Stimulated activated CD8-positive, alpha-beta memory T cell treated with anti-CD3 and anti-CD28 coated beads, Interleukin-4, amount 100 ng/mL, for 4 hours (primary cell): ENCODE results near the gene LYVE1.

ENCODE experiments used
- DNase-seq, 2 donors: peaks; one replicate each; pipeline ENCODE4 v3.0.0-alpha.2; 2020; ENCODE audit warnings: low read depth in 2 of 2, low spot score in 1 of 2

LYVE1 gene

DNA sequence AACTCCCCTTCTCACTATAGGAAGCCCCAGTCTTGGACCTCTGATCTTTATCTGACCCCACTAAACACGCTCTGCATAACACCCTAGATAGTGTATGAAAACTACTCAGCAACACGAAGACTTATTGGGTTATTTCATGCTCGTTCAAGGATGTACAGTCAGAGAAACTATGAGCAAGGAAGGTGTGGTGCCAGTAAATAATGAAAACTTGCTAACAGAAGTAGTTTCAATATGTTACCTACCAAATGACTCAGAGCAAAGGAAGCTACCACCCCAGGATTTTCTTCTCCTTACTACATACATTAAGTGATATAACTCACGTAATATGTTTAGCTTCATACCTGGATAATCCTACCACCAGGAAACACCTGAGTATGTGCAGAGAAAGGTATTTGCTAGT lies 25.9 kb upstream of the LYVE1 start:
- no peak for DNase-seq

DNA sequence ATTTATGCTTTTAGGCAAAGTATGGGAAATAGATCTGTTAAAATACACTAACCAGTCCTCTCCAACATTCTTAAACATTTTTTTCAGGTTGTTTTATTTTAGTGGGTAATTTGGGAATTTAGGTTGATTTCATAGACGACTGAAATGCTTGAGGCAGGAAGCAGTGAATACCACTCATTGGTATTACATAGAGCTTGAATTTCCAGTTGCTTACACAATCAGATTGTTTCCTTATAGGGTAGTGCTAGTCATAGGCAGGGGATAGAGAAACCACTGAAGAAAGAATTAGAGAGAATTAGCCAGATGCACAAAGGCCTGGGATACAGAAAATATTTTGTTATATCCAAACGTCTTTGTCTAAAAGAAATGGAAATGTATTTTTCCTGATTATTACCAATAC lies 23.9 kb upstream of the LYVE1 start:
- no peak for DNase-seq

DNA sequence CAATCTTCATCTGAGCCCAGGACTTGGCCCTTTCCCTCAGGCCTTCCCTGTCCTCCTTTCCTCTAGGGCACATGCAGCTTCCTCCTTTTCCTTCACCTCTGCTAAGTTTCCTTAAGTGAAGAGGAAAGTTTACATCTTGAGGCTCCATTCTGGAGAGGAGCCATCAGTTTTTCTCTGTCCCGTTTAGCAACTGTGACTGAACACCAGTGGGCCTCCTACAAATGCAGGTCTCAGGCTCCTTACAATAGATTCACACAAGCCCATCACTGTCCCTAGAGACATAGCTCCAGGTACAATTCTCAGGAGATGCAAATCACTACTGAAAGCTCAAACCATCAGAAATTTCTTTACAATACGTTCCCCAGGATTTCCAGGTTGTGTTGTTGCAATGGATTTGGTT lies 23.3 kb upstream of the LYVE1 start:
- DNase-seq, result no peak

DNA sequence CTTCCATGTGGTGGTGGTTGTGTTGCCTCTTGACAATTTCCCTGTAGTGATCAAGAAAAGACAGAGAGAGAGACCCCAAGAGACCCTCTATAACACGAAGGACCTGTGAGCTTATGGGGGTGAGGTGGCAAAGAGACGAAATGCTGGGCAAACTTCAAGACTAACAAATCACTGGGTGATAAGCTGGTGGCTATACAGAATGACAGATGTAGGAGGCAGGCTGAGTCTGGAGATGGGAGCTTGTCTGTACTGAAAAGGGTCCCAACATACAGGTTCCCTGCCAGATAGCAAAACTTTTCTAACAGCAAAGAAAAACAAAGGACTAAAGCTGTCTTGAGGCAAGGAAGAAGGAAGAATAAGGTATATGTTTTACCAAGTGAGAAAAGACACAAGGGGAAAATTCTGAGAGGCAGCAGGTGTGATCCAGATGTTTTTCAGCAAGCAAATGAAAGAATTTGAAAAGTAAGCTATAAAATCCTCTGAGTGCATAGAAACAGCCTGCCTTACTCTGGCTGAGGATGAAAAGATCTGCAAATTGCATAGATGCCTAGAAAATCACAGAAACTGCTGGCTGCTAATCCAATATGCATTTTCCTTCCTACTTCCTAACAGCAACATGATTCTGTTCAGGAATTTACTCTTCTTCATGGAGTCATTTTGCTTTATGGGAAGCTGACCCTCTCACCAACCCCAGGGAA lies 21.9 kb upstream of the LYVE1 start:
- DNase-seq, result no peak

DNA sequence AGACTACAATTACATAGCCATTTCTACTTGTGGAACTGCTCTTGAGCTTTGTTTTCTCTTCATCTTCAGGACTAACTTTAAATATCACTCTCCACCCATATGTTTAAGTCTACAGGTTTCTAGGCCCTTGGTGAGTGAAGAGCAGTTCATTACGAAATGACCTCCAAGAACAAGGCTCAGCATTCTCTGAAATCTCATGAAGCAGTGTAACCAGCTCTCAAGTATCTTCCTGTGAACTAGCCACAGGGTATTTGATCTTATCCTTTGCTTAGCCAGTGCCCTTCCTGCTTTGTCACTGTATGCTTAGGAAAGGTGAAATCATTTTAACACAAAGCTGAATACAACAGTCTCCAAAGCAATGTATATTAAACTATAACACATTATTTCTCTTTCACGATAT lies 20.4 kb upstream of the LYVE1 start:
- no peak for DNase-seq

DNA sequence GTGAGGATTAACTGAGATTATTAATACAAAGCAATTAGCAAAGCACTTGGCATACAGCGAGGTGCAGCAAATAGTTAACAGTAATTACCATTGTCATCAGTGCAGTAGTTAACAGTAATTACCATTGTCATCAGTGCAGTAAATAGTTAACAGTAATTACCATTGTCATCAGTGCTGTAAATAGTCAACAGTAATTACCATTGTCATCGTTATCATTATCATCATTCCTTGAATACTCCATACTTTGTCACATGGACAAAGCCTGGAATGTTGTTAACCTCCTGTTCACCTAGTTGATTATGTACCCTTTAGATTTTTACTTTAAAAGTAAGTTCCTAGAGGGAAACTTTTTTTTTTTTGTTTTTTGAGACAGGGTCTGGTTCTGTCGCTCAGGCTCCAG lies 19.5 kb upstream of the LYVE1 start:
- no peak for DNase-seq

DNA sequence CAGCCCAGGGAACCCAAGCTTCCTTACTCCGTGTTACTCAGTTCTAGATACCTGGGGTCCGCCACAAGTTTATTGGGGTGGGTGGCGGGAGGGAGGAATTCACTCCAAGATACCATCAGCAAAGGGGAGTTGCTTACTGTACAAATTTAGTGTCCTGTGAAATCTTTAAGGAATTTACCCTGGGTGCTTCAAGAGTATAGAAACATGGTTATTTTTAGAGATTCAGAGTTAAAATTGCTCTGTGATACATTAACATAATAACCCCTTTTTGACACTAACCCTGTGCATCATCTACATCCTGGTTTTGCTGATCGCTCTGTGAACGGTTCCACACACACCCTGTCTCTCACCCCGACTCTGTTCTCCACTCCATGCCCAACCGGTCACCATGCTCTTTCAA lies 18.9 kb upstream of the LYVE1 start:
- no peak for DNase-seq

DNA sequence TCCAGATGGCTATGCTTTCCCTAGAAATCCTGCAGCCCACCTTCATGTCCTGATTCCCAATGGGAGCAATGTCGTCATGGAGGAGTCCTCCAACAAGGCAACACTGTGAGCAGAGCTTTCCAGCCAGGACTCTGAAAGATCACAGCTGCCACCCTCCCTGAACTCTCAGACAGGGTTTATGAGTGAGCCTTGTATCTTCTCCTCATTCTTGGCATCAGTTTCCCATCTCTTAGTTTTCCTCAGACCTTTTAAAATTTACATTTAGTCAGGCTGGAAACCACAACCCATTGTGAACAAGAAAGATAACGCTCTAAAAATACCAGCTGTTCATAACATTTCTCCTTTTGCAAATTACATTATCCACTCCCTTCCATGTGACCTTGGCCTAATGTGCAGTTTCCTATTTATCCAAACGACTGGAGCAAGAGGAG lies 15.6 kb upstream of the LYVE1 start:
- no peak for DNase-seq

DNA sequence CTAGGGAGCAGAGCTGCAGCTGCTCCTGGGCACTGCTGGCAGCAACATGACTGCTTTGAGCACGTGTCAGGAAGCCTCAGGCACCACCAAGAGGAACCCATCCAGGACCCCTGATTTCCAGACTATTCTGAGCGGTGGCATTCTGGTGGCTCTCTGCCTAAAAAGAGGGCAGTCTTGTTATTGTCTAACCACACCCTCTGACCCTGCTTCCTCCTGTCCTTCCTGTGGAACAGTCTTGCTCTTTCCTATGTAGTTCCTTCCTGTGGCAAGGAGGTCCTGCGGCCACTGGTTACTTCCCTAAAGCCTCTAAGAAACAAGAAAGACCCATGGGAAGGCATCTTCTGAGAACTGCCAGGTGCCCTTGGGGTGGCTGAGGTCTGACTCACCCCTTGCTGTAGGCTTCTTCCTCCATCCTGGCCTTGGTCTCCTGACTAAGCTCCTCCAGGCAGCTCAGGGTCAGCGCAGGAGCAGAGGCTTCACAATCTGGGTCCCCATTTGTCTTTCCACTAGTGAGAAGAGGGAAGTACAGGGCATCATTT lies 13.1 kb upstream of the LYVE1 start:
- no peak for DNase-seq

DNA sequence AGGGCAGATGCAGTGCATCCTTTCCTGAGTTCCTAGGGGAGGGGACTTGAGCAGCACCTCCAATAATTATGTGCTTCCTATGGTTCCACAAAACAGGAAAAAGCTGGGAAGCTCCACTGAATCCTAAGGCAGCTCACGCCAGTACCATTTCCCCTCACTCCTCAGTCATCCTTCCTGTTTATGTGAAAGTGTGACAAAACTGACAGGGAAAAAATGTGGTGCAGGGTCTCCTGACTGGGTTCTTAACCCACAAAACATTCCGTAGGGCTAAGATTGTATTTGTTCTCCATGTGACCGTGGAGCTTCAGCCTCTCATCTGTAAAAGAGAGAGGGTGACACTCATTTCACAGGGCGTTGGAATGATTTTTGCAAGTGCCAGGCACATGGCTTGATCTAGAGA lies 12.2 kb upstream of the LYVE1 start:
- DNase-seq, result no peak

DNA sequence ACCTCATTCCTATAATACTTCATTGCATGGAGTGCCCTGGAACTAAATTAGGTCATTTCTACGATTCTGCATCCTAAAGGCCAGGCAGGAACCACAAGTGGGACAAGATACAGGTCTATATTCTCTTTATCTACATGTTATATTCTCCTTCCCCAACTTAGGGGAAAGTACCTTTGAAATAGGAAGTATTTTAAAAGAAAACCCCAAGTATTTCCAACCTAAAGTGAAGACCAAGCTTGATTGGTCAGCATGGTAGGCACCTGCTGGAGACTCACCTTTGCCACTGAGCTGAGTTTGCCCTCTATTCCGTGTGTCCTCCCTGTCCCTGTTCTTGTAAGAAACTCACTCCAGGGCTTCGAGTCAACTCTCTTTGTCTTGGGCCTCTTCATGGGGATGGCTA lies 11.2 kb upstream of the LYVE1 start:
- DNase-seq, result no peak

DNA sequence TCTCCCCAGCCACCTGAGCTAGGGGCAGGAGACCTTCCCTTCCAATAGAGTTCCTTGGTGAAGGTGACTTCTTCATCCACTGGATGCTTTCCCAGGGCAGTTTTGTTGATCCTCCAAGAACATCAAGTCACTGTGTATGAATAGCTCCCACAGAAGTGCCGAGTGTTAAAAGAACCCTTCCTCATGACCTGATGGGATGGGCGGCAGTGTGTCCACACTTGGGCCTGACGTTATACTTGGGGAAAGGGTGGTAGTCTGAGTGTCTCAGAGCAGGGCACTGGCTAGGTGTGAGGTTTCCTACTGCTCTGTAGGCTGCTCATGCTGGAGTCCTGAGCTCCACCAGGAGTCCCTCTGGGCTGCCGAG lies 7.6 kb upstream of the LYVE1 start:
- DNase-seq, result no peak

DNA sequence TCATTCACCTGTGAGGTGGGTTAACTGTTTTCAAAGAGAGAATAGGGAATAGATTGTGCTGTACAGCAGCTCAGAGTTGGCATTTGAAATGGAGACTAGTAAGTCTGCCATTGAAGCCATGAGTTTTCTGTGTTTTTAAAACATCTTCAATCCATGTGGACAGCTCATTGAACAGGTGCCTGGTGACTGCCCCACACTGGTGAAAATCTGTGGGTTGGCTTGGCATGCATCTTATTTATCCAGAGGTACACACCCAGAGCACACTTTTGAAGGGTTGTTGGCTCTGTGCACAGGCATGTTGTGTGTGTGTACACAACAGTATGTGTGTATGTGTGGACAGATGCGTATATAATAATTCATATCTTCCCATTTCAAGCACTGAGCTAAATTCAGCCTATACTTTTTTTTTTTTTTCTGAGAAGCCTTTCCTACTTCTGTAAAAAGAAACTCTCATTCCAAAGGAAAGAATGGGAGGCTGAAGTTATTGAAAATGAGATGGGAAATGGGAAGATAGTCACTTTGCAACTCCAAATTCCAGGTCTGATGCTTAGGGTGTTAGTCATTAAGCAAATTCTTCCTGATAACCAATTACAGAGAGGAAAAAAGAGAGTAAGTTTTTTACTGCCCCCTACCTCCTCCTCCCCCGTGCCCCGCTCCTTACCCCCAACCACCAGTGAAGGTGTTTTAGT lies 7.0 kb upstream of the LYVE1 start:
- DNase-seq, result no peak

DNA sequence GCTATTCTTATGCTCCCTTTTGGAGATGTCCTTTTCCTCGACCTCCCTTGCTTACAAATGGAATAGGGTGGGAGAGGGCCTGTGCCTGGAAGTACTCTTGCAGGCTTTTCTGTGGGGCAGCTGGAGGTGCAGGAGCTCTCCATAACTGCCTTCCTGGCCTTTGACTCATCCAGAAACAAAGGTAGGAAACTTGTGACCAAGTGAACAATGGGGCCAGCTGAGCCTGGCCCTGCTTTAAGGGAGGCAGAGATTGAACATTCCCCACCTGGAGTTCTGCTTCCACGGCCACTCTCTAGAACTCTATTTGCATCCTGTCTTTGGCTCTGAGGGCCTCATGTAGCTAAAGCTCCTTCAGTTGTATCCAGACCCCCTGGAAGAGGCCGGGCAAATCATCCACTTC lies 5.1 kb upstream of the LYVE1 start:
- no peak for DNase-seq

DNA sequence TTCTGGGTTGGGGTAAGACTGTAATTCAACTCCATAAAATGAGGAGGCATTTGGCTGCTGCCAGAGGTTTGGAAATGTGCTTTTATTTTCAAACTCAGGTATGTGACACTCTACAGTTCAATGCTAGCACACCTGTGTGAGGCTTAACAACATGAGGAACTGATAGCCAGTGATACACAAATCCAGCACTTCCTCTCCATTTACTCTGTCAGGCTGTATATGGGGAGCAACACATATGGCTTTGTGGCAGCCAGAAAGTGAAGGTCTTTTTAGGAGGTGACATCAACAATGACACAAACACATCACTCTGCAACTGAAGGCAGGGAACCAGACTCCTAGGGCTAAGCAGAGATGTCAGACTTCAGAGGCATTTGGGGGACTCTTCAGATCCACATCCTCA lies 4.6 kb upstream of the LYVE1 start:
- DNase-seq, result no peak

DNA sequence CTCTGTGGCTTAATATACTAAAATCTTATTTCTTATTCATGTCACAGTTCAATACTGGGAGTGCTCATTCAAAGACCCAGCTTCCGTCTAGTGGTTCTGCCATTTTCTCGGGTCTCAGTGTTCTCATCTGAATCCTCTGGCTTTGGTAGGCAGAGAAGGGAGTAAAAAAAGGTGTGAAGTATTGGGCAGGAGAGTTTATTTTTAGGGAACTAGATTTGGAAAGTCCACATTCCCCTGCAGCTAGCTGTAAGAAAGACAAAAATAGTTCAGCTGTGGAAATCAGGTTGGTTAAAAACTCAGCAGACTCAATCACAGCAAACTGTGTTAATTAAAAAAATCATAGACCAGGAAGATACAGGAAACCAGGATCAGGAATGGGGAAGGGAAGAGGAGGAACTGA lies 4.1 kb upstream of the LYVE1 start:
- no peak for DNase-seq

DNA sequence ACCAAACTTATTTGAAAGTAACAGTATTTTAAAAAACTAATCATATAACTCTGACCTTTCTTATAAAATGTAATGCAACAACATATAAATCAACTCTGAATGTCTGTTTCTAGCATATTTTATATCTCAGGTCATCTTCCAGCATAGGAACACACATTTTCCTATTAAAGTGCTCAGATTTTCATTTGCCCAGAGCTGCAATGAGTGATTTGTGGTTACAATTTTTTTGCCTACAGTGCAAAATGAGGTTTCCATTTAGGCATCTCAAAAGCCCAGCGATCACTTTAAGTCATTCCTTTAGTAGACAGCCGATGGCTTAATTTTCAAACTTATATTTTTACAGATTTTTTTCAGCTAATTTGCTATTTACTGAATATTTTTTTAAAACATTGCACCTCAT lies 1.0 kb downstream of the LYVE1 start:
- DNase-seq, result no peak

DNA sequence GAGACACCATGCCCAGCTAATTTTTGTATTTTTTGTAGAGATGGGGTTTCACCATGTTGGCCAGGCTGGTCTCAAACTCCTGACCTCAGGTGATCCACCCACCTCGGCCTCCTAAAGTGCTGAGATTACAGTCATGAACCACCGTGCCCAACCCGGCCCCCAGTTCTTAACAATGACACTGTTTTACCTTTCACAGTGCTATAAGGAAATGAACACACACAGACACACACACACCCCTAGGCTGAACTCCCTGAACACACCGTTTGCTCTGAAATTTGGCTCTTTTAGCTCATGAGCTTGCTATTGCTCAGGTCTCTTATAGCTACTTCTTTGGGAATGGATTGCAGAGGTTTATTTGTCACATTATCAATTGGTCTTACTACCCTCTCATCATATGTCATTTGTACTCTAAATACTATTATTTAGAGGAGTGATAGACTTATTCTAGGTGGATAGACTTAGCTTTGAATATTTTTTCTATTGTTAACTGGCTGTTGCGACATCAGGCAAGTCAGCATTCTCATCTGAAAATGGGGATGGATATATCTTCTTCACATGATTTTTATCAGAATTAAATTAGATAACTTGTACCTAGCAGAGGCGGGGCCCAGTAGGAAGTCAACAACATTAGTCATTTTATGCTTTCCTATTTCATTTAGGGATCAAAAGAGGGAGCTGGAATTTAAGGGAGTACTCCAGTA lies 2.1 kb downstream of the LYVE1 start:
- no peak for DNase-seq

DNA sequence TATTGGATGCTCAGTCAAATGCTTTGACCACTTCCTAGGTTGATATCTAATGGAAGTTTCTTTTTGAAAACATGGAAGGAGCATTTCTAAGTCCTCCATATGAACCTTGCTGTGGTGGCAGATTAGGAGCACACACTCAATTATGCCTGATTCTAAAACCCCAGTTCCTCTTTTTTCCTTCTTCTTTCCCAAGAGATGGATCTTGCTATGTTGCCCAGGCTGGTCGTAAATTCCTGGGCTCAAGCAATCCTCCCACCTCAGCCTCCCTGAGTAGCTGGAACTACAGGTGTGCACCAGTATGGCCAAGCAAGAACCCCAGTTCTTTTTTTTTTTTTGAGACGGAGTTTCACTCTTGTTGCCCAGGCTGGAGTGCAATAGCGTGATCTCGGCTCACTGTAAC lies 3.0 kb downstream of the LYVE1 start:
- no peak for DNase-seq

DNA sequence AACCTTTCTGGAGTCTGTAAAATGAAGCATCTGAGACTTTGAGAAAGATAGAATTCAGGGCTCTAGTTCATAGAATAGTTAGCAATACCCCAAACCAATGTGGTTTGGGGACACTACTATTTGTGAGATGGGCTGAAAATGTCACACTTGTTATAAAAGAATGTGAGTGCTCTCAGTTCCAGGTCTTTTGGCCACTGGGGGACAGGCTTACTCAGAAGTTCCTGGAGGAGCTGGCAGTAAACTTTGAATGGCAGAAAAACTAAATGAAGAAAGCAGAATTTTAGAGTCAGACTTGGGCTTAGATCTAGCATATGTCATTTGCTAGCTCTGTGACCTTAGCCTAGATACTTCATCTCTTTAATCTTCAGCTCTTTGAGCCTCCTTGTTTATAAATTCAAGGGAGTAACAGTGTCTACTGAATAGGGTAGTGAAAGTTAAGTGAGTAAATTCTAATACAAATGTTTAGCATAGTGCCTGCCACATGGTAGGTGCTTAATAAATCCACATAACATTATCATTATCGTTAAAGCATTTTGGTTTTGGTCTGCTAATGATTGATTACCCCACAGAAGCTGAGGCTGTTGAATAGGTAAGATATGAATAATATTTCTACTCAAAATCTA lies 3.7 kb downstream of the LYVE1 start:
- no peak for DNase-seq

DNA sequence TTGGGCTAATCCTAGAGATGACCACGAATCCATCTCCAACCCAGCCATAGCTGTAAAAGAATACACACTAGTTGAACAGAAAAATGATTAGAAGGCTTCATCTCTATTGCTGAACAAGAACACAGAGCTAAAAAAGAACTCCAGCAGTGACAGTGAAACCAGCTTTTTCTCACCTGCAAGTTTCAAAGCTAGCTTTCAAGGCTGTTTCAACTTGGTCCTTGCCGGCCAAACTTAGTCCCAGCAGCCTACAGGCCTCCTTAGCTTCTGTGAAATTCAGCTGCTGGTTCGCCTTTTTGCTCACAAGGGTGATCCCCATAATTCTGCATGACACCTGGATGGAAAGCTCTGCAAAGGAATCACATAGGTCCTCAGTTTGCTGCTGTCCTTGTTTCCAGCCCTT lies 4.4 kb downstream of the LYVE1 start:
- DNase-seq, result no peak

DNA sequence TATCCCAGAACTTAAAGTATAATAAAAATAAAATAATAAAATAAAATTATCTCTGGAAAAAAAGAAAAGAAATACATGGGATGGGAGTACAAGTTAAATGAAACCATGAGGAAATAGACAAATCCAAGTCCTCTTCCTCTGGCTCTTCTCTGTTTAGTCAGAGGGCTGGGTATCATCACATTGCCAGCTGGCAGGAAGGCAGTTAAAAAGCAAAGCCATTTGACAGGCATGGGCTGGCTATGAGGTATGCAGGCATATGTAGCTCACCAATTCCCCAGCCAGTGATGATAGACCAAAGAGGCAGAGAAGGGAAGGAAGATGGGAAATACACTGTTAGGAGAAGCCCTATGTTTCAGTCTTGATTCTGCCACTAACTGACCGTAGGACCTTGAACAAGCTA lies 6.5 kb downstream of the LYVE1 start:
- no peak for DNase-seq
